Gastrocnemius medialis (tissue), 4 donors: Measurements from ENCODE around the gene TECR.
"Not testable (repeated sequence)": the region's sequence is repeated elsewhere in the genome, so short reads cannot be mapped to it uniquely, and the experiment has no call there.

Source experiments
- CTCF ChIP-seq, 5 experiments: fragments of 450-650 bp in 3 of 5; fragments of 200-600 bp in 2 of 5; sonication (generic) in 2 of 5; IDR thresholded peaks in 4 of 5; conservative IDR thresholded peaks in 1 of 5; 1 replicate in 4 of 5; 2 replicates in 1 of 5; pipeline ENCODE4 v1.5.1; 2016 to 2019; ENCODE audit warnings: antibody characterized with exemption in 5 of 5, mild to moderate bottlenecking in 3 of 5, moderate library complexity in 3 of 5
- POLR2A ChIP-seq, 2 donors: fragments of 450-650 bp; IDR thresholded peaks; one replicate each; pipeline ENCODE4 v1.6.1; 2017; ENCODE audit warnings: antibody characterized with exemption in 2 of 2, mild to moderate bottlenecking in 2 of 2, moderate library complexity in 2 of 2

- not testable (repeated sequence) for TF ChIP-seq POLR2A (IDR thresholded peaks at IDR 0.05)
- peak in 2 of 5 experiments; percentile 6 to 20 for TF ChIP-seq CTCF (IDR thresholded peaks at IDR 0.05 in 4 of 5, conservative IDR thresholded peaks at IDR 0.05 in 1 of 5)
Measured at GRCh38 chr19:14551134-14552005, 22.0 kb downstream of the TECR start.
